ENCODE data around the gene FBP2.

GRCh38 chr9:94563548-94563947 lies 30.1 kb downstream of the FBP2 start:
- no peak for TF ChIP-seq CTCF (IDR thresholded peaks at IDR 0.05)
- TF ChIP-seq POLR2A (IDR thresholded peaks at IDR 0.05) = no peak
- TF ChIP-seq POLR2AphosphoS5 (IDR thresholded peaks at IDR 0.05) = no peak
